ENCODE data around the gene GAB2.

The GAB2 gene

GRCh38 chr11:78427615-78428265, 10.1 kb upstream of the GAB2 start:
- no peak for DNase-seq

DNA sequence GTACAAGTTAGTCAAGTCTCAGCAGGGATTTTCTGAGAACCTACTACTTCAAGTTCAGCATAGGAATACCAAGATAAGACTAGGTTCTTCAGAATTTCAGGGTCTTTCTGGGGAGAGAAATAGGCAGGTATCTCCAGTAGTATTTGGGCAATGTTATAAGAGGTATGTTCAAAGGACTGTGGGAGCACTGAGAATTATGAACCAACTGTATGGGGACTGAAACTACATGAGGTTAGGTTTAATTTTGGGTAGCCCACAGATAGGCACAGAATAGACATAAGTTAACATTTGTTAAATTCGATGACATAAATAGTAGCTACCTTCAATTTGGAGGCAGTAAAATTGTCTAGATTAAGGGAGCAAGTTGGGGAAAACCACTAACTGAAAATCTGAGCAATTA, 9.2 kb upstream of the GAB2 start:
- no peak for DNase-seq

GRCh38 chr11:78425399-78426070, 7.9 kb upstream of the GAB2 start:
- DNase-seq, result no peak

DNA sequence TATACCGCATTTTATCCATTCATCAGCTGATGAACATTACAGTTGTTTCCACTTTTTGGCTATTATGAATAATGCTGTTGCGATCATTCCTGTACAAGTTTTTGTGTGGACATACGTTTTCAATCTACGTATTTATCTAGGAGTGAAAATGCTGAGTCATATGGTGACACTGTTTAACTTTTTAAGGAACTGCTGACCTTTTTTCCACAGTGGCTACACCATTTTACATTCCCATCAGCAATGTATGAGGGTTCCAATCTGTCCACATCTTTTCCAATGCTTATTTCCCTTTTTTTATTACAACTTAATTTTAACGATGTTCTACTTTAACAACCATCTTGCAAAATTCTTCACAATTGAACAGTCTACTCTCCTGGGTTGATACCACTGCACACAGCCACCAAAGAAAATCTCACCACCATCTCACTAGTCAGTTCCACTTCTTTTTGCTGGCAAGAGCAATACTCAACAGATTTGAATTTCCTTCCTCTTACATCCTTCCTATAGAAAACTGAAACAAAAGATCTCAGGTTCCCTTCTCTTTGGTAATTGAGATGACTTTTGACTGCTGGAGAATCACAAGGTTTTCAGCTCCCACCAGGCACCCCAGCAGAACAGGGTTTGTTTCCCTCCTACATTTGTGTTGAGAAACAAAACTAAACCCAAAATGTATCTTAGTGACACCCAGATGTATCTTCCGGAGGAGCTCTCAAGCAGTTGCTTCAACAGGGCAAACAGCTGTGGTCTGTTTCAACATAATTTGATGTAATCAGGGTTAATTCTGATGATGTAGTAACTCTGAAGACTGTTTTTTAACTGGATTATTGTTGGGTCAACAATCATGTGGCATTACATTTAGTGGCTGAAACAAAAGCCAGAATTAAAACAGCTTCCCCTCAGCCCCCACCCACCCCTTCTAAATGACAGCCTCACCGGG, 7.0 kb upstream of the GAB2 start:
- DNase-seq, result no peak

DNA sequence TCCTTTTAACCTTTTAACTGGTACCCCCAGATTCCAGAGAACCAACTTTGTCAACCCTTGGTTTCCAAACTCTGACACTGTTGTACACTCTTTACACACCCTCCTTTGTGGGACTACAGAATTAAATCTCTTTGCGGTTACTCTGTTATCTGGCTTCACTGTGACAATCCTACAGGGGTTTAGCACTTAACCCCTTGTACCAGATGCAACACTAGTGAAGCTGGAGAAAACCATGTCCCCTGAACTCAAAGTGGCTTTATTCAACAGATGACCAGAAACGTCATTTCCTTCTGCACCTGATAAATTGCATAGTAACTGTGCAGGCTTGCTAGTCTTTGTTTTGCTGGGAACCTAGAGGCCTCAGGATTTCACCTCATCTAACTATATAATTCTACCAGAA, 5.6 kb upstream of the GAB2 start:
- DNase-seq, result no peak

DNA sequence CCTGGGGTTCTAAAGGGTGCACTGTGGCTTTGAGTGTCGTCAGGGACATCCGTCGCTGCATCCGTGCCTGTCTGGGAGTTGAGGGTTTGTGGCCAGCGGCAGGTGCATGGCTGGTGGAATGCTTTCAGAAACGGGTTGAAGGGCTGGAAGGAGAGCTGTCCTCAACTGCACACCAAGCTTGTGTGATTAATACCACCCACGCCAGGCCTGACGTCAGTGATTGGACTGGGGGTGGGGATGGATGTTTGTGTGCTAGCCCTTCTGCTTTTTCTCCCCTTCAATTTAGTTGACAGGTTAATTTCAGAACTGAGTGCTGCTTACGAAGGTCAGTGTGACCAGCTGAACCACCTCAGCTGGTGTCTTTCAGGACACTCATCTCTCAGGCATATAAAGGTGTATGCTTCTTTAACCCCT, 3.2 kb upstream of the GAB2 start:
- DNase-seq, result no peak

- DNase-seq, result peak; percentile 48
Measured at GRCh38 chr11:78420255-78420764, 2.7 kb upstream of the GAB2 start.

GRCh38 chr11:78419327-78419726, 1.7 kb upstream of the GAB2 start:
- no peak for DNase-seq

DNA sequence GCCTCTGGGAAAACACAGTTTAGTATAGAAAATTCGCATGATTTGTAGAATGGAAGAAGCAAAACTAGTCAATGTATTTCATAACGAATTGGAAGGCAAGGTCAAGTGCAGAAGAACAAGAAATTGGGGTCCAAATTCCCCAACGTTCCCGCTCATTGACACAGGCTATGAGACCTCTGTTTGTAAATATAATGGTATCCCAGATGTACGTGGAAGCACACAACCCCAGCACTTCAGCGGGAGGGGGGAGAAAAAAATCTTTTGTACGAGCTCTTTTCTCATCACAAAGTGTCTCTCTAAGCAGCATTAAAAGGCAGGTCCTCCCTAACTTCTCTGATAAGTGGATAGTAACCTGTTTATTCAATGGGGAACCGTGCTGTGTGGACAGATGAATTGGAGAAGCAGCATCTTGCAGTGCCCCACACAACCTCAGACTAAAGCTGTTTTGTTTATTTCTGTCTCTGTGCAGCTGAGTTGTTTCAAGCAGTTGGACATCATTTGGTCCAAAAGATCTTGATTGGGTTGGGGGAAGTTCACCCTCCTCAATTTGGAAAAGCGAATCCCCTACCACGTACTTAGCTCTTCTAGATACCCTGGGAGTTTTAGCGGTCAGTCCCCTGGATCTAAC, 1.1 kb upstream of the GAB2 start:
- DNase-seq, result no peak

DNA sequence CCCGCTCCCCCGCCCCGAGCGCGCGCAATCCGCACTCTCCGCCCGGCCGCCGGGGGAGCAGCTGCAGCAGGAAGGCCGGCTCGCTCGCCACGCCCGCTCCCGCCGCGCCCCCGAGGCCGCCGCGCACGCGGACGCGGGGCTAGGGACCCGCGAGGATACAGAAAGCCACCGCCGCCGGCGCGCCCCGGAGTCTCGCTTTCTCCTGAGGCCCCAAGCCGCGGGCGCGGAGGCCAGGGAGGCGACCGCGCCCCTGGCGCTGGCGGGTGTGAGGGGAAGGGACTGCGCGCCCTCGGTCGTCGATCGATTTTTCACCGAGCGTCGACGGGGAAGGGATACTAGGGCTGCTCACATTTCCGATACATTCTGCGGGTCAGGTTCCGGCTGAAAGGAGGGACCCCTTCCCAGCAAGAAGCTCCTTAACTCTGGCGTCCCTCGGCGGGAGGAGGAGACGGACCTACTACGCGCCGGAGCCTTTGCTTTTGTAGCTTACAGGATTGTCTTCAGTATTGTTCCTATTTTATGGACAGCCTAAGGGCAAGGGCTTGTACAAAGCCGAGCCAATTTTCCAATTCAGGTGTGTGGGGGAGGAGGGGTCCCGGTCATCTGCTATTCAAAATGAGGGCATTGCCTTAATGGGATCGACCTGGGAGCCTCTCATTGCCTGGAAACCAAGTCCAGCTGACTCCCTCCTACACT, 416 bp upstream of the GAB2 start:
- DNase-seq, result peak; percentile 70

GRCh38 chr11:78416285-78417174, 1.1 kb downstream of the GAB2 start:
- DNase-seq, result peak; percentile 73

DNA sequence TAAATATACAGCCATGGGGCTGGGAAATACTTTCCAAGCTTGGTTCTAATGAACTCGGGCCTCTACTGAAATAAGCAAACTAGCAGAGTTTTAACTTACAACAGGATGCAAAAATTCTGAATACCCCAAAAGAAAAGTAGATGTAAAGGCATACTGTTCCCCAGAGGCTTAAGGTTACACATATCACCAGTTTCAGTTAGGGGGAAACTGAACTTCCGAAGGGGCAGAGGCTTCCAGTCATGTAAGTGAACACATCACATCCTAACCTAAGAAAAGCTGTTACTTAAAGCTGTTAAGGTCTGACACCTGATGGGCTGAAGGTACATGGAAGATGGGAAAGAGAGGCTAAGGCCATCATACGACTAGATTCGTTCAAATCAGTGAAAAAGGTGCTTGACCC, 2.3 kb downstream of the GAB2 start:
- DNase-seq, result no peak

DNA sequence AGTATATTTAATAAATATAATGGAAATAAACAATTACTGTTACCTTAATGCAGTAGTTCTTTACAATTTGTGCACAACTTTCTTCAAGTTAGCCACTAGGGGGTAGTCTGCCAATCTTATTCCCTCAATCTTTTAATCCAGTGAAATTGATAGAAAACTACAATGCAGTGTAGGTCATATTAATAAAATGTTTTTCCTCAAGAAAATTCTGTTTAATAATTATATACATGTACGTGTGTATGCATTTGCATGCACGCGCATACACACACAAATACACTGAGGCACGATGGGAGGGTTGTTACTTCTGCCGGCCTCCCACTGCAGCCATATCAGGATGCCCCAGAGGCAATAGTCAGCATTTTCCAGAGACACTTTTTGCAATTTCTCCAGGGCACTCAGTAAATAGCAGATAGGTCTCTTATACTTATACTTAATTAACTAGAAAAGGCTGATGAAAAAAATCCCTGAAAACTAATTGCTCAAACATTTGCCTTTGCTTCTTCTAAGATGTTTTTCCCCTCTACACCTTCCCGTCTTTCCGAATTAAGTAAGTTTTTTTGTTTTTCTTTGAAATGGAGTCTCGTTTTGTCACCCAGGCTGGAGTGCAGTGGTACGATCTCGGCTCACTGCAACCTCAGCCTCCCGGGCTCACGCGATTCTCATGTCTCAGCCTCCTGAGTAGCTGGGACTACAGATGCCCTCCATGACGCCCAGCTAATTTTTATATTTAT, 3.1 kb downstream of the GAB2 start:
- no peak for DNase-seq

DNA sequence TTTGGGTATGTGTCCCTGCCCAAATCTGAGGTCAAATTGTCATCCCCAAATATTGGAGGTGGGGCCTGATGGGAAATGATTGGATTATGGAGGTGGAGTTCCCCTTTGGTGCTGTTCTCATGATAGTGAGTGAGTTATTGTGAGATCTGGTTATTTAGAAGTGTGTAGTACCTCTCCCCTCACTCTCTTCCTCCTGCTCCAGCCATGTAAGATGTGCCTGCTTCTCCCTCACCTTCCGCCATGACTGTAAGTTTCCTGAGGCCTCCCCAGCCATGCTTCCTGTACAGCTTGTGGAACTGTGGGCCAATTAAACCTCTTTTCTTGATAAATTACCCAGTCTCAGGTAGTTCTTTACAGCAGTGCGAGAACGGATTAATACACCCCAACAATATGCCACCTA, 9.0 kb downstream of the GAB2 start:
- no peak for DNase-seq

DNA sequence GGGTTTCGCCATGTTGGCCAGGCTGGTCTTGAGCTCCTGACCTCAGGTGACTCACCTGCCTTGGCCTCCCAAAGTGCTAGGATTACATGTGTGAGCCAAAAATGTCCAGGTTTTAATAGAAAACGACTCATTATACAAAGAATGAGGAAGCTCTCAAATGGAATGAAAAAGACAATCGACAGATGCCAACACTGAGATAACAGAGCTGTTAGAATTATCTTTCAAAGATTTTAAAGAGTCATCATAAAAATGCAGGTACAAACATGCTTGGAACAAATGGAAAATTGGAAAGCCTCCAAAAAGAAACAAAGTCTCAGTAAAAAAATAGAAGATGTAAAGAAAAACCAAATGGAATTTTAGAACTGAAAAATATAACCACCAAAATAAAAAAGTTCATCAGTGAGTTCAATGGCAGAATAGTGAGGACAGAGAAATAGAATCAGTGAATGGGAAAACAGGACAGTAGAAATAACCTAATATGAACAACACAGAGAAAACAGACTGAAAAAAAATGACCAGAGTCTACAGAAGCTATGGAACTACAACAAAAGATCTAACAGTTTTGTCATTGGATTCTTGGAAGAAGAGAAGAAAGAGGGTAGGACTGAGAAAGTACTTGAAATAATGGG, 10.9 kb downstream of the GAB2 start:
- no peak for DNase-seq

DNA sequence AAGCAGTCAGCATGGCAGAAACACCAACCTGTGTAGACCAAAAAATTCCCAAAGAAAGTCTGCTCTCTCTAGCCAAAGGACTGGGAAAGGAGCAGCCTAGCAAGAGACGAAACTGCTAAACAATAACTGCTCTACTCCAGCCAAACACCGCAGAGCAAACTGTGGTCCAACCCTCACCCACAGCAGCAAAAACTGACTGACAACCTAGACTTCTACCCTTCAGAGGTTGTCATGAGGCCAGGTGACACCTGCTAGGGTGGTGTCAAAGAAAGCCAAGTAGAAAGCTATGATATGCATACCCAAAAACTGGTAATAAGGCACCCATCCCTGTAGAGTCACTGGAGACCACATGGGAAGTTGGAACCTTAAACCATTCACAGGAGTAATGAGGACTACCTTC, 11.8 kb downstream of the GAB2 start:
- DNase-seq, result no peak

GRCh38 chr11:78403781-78404180, 13.8 kb downstream of the GAB2 start:
- no peak for DNase-seq

DNA sequence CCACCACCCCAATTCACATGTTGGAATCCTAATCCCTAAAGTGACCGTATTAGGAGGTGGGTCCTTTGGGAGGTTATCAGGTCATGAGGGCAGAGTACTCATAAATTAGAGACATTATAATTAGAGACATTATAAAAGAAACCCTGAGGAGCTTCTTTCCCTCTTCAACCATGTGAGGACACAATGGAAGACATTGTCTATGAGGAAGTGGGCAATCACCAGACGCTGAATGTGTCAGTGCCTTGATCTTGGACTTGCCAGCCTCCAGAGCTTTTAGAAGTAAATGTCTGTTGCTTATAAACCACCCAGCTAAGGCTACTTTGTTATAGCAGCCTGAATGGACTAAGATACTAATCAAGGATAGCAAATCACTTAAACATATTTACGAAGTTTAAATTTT, 14.8 kb downstream of the GAB2 start:
- DNase-seq, result no peak

DNA sequence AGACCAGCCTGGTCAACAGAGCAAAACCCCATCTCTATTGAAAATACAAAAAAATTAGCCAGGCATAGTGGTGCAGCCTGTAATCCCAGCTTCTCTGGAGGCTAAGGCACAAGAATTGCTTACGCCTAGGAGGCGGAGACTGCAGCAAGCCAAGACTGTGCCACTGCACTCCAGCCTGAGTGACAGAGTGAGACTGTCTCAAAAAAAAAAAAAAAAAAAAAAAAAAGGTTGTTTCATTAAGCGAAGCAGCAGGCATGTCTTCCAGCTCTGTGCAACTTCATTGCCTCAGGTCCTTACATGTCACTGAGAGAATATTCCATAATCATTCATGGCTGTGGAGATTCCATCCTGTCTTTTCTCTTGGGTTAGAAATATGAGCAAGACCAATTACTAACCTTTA, 16.9 kb downstream of the GAB2 start:
- DNase-seq, result no peak

GRCh38 chr11:78400116-78400515, 17.5 kb downstream of the GAB2 start:
- no peak for DNase-seq
